Measurements from ENCODE around the gene SFR1.
"Not testable (repeated sequence)": the region's sequence is repeated elsewhere in the genome, so short reads cannot be mapped to it uniquely, and the experiment has no call there.

SFR1 gene

GRCh38 chr10:104109908-104110662, 11.9 kb upstream of the SFR1 start:
- DNase-seq, result peak; percentile 12

- no peak for DNase-seq
Measured at GRCh38 chr10:104113376-104113956, 8.5 kb upstream of the SFR1 start.

- no peak for DNase-seq
Measured at GRCh38 chr10:104117839-104118323, 4.1 kb upstream of the SFR1 start.

- peak; percentile 32 for DNase-seq
Measured at GRCh38 chr10:104119996-104120395, 2.0 kb upstream of the SFR1 start.

GRCh38 chr10:104120512-104120902, 1.5 kb upstream of the SFR1 start:
- no peak for DNase-seq

- peak; percentile 92 for DNase-seq
Measured at GRCh38 chr10:104120903-104121484, 977 bp upstream of the SFR1 start.

GRCh38 chr10:104122225-104123107, 495 bp downstream of the SFR1 start:
- no peak for DNase-seq

- peak; percentile 58 for DNase-seq
Measured at GRCh38 chr10:104123397-104123796, 1.4 kb downstream of the SFR1 start.

- peak; percentile 19 for DNase-seq
Measured at GRCh38 chr10:104127411-104127810, 5.4 kb downstream of the SFR1 start.

- no peak for DNase-seq
Measured at GRCh38 chr10:104128214-104128613, 6.2 kb downstream of the SFR1 start.

GRCh38 chr10:104130041-104130440, 8.1 kb downstream of the SFR1 start:
- DNase-seq, result no peak

- no peak for DNase-seq
Measured at GRCh38 chr10:104138131-104138530, 16.2 kb downstream of the SFR1 start.

GRCh38 chr10:104139221-104139620, 17.2 kb downstream of the SFR1 start:
- DNase-seq, result peak; percentile 57

- DNase-seq, result no peak
Measured at GRCh38 chr10:104142081-104142480, 20.1 kb downstream of the SFR1 start.

- no peak for DNase-seq
Measured at GRCh38 chr10:104143829-104144228, 21.9 kb downstream of the SFR1 start.

GRCh38 chr10:104144931-104145330, 23.0 kb downstream of the SFR1 start:
- DNase-seq, result no peak

GRCh38 chr10:104146882-104147281, 24.9 kb downstream of the SFR1 start:
- DNase-seq, result no peak

- no peak for DNase-seq
Measured at GRCh38 chr10:104150139-104150538, 28.2 kb downstream of the SFR1 start.

- DNase-seq, result no peak
Measured at GRCh38 chr10:104151737-104152136, 29.8 kb downstream of the SFR1 start.

GRCh38 chr10:104155591-104155990, 33.6 kb downstream of the SFR1 start:
- DNase-seq, result no peak

GRCh38 chr10:104170610-104171254, 48.8 kb downstream of the SFR1 start:
- DNase-seq, result no peak

GRCh38 chr10:104174136-104174535, 52.2 kb downstream of the SFR1 start:
- DNase-seq, result not testable (repeated sequence)
